ENCODE results near the gene CD82.

The CD82 gene, protein sequence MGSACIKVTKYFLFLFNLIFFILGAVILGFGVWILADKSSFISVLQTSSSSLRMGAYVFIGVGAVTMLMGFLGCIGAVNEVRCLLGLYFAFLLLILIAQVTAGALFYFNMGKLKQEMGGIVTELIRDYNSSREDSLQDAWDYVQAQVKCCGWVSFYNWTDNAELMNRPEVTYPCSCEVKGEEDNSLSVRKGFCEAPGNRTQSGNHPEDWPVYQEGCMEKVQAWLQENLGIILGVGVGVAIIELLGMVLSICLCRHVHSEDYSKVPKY

DNA sequence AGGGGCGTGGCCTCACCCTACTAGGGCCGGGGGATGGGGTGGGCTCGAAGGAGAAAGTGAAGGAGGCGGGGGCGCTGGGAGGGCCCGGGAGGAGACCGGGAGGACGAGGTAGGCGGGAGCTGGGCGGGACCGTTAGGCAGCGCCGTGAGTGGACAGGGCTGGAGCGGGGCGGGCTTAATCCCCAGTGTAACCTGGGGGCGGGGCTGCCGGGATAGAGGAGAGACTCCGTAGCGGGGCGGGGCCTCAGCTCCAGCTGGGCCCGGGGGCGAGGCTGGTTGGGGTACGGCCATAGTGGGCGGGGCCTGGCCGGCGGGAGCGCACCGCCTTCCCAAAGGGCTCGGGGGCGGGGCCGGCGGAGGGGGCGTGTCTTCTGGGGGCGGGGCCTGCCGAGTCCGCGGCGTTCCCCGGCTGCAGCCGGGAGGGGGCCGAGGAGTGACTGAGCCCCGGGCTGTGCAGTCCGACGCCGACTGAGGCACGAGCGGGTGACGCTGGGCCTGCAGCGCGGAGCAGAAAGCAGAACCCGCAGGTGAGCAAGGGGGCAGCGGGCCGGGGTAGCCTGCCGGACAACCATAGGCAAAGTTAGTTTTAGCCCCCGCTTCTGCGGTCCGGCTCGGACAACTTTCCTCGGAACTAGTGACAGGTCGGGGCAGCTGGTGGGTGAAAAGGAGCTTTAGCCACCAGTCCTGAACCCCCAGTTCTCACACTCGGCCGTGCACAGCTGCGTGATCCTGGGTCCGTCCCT lies at the start of gene CD82:
TSS of gene CD82 (plus strand) at position 453 of the 742 bp plus-strand sequence. CDS start 29,000 bp downstream, outside the sequence.
- peak; percentile 95 for DNase-seq (ENCODE audit: low read depth)

DNA sequence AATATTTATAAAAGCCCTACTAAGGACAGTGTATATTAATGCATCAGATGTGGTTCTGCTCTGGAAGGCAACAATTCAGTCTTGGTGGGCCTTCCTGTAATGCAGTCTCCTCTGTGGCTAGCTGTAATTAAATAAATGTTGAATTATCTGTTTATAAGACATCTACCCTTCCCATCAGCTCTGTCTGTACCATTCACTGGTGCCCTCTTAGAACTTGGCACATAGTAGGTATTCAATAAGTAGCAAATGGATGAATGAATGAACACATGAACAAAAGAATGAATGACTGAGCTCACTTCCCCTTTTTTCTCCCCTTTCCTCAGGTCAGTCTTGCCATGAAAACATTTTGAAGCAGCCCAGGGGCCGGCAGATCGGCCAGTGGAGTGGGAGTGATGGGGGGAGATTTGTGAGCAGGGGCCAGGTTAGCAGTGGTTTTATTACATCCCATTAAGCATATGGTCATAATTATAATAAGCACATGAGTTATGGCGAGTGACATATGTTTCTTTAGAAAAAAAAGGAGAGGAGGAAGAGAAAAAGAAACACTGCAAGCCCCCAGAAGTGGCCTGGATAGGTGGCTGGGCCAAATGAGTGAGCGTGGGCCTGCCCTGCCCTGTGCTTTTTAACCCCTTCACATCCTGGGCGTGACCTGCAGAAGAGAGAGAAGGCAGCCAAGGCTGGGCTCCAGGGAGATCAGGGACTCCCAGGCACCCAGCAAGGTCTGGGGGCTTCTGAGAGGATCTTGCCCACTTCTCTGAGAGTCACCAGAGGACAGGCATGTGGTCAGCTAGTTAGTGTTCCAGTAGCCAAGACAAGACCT lies 48.6 kb upstream of the CD82 start:
- no peak for DNase-seq (ENCODE audit: low read depth)

DNA sequence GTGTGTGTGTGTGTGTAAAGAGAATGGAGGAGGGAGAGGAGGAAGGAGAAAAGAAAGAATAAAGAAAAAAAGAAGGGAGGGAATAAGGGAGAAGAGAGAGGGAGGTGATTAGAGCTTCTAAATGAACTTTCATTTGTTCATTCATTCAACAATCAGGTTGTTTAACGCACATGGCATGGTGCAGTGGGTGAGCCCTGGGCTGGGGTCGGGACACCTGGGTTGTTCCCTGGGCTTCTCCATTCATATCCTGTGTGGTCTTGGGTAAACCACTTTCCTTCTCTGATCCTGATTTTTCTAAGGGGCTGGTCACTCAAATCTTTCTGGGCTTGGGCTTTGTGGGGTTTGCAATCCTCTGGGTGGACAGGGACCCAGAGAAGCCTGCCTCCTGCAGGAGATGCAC lies 47.9 kb upstream of the CD82 start:
- no peak for DNase-seq (ENCODE audit: low read depth)

DNA sequence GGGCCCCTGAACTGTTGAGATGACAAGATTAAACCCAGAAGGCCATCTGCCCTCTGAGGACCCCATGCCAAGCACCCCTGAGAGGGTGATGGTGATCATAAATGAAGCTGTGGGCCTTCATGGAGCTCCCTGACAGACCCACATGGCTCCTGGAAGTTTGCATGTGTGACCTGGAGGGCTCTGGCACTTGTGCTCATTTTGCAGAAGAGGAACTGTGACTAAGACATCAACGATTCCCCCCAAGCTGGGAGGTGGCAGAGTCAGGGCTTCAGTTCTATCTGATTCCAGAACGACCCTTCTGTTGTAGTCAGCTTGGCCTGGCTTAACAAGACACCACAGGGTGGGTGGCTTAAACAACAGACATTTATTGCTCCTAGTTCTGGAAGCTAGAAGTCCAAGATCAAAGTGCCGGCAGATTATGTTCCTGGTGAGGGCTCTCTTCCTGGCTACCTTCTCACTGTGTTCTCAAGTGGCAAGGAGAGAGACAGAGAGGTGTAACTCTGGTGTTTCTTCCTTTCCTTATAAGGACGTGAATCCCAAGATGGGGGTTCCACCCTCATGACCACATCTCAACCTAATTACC lies 46.4 kb upstream of the CD82 start:
- DNase-seq (ENCODE audit: low read depth) = no peak

DNA sequence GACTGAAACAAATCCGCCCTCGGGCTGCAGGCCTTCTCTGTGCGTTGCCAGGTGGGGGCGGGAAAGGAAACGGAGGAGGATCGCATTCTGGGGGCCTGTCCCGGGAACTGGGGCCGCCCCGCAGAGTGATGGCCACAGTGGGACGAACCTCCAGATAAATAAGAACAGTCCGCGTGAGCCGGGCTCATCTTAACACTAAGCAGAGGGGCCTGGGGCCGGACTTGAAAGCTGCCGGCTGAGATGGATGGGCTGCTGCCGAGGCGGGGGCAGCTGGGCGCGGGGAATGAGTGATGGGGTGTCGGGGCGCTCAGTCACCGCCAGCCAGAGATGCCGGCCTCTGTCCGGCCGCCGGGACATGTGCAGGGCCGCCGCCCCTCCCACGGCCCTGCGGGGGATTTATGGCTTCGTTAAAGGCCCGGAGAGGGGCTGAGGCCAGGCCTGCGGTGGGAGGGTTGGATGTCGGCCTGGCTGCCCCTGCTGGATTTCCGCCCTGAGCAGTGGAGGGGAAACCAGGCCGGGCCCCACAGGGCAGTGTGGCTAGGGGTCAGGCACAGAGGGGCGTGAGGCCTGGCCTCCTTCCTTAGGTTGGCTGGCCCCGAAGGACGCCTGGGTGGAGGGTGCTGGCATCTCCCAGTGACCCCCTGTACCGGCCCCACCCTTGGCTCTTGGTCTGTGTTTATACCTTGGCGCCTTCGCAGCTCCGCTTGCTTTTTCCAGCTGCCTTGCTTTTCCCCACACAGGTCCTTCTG lies 45.3 kb upstream of the CD82 start:
- no peak for DNase-seq (ENCODE audit: low read depth)

DNA sequence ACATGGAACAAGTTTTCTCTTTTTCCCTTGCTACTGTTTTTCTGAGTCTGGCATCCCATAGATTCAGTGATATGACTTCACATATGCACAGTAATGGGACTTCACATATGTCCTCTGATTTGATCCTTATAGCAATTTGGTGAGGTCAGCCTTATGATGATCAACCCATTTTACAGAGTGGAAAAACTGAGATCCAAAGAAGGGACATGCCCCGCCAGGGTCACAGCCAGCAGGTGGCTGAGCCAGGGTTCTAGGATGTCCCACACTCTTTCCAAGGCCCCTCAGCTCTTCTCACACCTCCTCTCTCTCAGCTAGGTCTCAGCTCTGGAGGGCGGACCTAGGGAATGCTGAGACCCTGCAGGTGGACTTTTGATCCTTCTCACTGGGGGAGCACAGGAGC lies 44.3 kb upstream of the CD82 start:
- no peak for DNase-seq (ENCODE audit: low read depth)

DNA sequence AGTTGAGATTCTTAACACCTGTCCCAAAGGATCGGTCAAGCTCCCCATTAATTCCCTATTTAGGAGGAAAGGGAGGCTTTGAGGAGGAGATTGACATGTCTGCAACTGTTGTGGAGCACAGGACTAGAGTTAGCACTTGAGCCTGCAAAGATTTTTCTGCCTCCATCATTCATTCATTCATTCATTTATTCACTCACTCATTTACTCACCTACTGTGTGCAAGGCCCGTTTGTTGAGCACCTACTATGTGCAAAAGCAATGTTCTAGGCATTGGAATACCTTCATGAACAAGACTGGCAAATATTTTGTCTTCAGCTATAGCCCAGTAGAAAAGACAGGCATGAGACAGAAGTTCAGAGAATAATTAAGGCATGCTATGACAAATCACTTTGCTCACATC lies 43.2 kb upstream of the CD82 start:
- DNase-seq (ENCODE audit: low read depth) = no peak

DNA sequence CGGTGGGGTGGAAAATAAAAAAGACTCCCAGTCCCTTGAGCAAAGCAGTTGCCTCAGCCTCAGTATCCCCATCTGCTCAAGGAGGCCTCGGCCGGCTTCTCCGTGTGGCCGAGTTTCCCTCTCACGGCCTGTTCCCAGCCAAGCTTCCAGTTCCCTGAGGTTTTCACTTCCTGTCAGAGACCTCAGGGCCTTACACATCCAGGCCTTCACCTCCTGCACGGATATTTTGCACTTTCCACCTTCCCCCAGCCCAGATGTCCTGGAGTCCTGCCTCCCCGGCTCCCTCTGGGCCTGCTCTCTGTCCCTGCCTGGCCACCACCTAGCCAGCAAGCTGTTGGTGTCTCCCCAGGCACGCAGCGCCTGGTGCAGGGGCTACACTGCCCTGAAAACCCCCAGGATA lies 41.1 kb upstream of the CD82 start:
- no peak for DNase-seq (ENCODE audit: low read depth)

DNA sequence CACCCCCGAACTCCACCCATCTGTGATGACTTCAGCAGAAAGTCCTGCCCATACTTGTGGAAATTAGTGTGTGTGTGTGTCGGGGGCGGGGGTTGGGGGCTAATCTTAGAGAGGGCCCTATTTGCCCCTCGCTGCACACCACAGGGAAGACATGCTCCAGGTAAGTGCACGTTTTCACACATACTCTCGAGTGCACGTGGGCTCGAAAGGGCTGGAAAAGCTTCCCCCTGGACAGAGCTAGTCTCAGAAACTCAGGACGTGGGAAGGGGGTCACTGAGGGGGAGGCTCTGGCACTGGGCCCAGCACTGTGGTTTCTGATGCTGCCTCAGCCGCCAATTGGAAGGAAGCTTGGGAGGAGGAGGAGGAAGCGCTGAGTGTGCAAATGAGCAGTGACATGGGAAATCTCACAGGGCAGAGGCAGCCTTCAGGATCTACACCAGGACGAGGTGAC lies 40.7 kb upstream of the CD82 start:
- peak; percentile 31 for DNase-seq (ENCODE audit: low read depth)

DNA sequence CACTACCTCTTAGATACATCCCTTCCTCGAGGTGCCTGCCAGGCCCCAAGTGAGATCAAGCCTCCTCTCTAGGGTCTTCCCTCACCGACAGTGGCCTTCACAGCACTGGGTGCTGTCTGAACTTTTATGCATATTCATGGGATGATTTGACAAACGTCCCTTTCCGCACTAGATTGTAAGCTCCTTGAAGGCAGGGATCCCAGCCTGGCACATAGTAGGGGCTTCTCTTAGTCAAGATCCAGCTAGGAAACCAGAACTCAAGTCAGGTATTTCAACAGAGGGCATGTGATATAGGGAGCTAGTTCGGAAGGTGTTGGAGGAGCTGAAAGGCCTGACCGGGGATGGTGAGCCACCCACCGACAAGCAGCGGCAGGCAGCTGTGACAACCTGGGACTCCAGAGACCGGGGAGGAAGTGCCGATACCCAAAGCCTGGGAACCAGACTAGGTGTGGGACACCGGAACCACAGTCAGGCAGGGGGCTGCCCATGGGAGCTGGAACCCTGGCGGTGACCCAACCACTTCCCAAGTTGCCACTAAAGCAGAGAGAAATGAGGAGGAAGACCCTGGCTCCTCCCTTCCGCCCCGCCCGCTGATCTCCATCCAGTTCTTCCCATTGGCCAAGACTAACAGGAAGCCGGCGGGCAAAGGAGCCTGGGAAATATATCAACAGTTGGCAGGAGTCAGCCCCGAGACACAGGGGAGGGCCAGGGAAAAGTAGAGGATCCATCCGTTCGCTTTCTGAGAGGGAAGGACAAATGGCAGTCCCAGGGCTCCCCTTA lies 39.8 kb upstream of the CD82 start:
- no peak for DNase-seq (ENCODE audit: low read depth)

DNA sequence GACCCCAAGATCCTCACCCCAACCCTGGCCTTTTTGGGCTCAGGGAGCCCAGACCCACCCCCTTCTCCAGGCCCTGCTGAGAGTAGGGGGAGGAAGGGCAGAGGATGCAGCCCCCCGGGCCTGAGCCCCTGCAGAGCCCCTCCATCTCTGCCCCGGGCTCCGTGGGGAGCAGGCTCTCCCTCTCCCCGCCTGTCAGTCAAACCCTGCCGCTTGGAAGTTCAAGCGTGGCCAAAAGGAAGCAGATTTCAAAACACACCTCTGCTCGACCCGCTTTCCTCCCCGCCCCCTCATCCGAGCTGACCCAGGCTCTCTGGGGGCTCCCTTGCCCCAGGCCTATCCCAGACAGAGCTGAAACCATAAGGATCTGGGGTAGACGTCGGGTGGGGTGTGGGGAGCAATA lies 39.0 kb upstream of the CD82 start:
- DNase-seq (ENCODE audit: low read depth) = no peak

DNA sequence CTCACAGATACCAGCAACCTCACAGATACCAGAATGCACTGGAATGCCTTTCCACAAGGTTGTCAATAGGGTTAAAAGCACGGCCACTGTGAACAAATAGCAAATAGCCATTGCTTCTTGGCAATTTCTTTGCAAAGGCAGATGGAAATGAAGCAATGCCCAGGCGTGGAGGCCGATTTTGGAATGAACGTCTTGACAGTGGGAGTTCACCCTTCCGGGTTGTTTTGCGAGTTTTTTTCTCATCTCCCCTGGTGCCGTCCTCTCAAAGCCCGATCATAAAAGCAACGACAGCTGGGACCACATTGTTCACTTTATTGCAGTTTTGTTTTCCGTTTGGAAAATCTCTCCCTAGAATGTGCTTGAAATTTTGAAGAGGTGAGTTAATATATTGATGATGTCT lies 38.0 kb upstream of the CD82 start:
- no peak for DNase-seq (ENCODE audit: low read depth)

DNA sequence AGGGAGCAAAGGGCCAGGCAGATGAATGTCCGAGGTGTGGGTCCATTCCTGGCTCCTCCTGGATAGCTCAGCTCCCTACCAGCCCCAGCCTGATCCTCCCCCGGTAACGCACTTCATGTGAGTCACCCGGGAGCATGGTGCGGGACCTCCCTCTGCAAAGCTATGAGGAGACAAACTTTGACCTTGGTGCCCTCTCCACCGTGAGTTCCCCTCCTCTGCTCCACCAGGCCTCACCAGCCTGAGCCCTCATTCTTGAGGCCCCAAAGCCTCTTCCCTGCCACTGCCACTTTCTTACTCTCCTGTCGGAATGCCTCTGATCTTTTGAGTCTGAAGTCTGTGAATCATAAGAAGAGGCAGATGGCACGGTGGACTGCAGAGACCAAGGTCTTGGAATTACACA lies 37.4 kb upstream of the CD82 start:
- no peak for DNase-seq (ENCODE audit: low read depth)

DNA sequence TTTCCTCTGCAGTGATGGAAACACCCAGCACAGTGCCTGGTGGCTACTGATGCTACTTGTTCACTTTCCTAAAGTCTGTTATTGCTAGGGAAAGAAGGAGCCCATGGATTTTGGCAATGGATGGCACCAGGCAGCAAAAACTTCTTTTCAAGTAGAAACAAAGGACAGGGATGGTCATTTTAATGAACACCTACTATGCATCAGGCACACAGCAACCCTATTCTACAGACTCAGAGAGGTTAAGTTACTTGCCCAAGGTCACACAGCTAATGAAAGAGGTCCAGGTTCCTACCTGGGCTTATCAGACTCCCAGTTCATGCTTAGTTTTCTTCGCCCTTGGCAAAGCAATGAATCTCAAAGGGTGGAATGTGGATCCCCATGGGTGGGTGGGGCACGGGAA lies 36.9 kb upstream of the CD82 start:
- DNase-seq (ENCODE audit: low read depth) = no peak

DNA sequence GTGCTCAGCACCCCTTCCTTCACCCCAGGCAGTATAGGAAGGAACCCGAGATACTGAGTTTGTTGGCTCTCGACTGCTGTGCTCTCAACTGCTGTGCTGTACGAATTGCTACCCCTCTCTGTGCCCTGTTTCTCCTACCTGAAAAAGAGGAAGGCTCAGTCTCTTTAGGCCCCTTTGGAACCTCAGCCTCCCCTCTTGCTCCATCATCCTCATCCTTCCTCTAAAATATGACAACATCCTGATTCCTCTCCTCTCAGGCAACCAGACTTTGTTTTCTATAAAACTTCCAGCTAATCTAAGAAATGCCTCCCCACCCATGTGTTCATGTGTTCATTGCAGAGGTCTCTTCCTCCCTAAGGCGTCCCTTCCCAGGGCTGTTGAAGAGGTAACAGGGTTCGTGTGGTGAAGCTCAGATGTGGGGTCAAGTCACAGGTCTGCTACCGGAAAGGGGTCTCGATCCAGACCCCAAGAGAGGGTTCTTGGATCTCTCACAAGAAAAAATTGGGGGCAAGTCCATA lies 35.5 kb upstream of the CD82 start:
- DNase-seq (ENCODE audit: low read depth) = no peak

DNA sequence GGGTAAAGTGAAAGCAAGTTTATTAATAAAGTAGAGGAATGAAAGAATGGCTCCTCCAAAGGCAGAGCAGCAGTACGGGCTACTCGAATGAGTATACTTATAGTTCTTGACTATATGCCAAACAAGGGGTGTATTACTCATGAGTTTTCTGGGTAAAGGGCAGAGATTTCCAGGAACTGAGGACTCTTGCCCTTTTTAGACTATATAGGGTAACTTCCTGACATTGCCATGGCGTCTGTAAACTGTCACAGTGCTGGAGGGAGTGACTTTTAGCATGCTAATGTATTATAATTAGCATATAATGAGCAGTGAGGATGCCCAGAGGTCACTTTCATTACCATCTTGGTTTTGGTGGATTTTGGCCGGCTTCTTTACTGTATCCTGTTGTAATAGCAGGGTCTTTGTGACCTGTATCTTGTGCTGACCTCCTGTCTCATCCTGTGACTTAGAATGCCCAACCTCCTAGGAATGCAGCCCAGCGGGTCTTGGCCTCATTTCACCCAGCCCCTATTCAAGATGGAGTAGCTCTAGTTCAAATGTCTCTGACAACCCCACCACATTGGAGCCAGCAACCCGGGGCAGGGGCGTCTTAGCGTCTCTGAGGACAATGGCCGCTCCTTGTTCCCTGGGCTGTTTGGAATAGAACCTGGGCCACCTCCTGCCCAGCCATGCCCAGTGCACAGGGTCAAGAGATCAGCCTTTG lies 34.9 kb upstream of the CD82 start:
- peak; percentile 33 for DNase-seq (ENCODE audit: low read depth)

DNA sequence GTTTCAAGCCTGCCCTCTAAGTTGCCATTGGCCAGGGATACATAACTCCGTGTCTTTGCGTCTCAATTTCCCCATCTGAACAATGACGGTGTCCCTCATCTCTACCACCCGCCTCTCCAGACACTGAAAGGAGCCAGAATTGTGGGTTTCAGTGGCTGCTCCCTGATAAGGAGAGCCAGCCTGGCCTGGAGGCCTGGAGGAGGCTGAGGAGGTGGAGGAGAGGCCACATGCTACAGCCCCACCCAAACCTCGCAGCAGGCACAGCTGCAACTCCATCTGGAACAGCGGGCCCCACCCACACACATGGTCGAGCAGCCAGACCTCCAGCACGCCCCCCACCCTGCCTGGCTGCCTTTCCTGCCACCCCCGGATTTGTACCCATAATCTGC lies 34.4 kb upstream of the CD82 start:
- DNase-seq (ENCODE audit: low read depth) = peak; percentile 26

DNA sequence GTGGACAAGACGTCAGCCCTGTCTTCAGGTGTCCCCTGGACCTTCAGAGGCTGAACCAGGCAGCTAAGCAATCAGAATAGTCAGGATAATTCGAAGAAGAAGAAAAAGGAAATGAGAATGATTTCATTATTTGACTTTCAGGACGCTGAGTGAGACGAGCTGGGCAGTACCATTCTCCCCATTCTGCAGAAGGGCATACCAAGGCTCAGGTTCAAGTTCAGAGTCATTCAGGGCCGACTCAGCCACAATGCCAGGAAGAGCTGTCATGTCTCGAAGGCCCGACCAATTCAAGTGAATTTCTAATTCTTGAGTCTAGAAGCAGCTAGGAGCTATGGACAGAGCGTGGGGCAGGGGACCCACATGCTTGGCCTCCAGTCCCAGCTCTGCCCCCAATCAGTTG lies 33.8 kb upstream of the CD82 start:
- no peak for DNase-seq (ENCODE audit: low read depth)

DNA sequence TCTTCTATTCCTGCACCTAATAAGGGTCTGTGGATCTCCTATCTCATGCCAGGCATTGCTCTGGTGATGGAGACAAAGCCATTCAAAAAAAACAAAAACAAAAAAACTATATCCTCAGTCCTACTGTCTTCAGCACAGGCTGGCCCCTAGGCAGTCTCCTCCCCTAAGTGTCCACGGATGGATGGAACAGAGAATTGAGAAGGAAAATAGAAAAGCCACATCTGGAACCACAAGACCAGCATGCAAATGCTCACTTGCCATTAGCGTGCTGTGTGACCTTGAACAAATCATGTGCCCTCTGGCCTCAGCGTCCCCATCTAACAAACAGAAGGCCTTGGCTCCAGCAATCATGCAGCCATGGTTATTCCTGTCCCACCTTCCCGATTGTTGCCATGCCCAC lies 32.7 kb upstream of the CD82 start:
- DNase-seq (ENCODE audit: low read depth) = no peak
